Measurements from ENCODE around the gene UGP2. TPM values are rescaled to one million over a fixed set of nuclear protein-coding genes. Genes with fewer than 3 reads are reported as not detected.
A peak's percentile ranks its signal among the peaks of the same experiment; 100 is the strongest.

Gene UGP2
- total RNA-seq, 1 experiment from 2014 or later: 55.8 TPM

DNA sequence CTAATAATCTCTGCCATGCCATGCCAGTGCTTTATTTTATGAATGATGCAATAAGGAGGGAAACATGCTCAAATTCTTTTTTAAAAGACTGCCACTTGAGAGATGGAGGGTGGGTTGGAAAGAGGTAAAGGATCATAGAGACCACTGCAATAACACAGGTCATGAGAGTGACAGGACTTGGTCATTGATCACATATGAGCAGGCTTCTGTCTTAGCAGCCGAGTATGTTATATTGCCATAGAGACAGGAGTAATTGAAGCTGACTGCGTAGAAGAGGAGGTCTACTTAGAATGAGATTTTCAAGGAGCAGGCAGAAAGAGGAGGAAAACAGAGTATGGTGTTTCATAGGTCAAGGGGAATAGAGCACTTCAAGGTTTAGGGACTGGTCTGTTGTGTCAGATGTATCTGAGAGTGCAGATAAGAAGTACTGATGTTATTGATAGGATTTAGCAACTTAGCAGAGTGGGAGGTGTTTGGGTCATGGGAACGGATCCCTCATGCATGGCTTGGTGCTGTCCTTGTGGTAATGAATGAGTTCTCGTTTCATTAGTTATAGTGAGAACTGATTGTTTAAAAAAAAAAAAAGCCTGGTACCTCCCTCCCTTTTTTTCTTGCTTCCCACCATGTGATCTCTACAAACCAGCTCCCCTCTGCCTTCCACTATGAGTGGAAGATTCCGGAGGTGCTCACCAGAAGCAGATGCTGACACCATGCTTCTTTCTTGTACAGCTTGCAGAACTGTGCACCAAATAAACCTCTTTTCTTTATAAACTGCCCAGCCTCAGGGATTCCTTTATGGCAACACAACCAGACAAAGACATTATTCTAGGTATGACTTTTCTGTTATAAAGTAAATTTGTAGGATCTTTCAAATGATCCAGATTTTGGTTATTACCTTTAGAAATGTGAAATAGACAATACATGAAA lies 32.8 kb downstream of the UGP2 start:
- Histone ChIP-seq H4K20me1 (ENCODE audit: low read length) (no peaks in the 10 kb centered on the region), H3K4me2 (ENCODE audit: low read length) (no peak overlapping the region), H3K9ac (ENCODE audit: low read length) (no peak overlapping the region), H3K4me1 (ENCODE audit: insufficient read depth, low read length) (peaks cover 22% of the 10 kb centered on the region), H3K27ac (ENCODE audit: low read length) (no peak overlapping the region), H3K9me2 (replicated peaks; ENCODE audit: low read length) (no peaks in the 10 kb centered on the region), H2AFZ (ENCODE audit: low read length) (no peak overlapping the region), H3F3A (ENCODE audit: low read length, unreplicated experiment) (no peaks in the 10 kb centered on the region), H3K79me2 (ENCODE audit: low read length) (0 out of 2 replicates have a peak, but pooled peaks cover 12% of the 10 kb centered on the region), H3K9me3 (ENCODE audit: low read length) (no peaks in the 10 kb centered on the region), H3K4me3 (ENCODE audit: low read length) (no peak overlapping the region), H3K36me3 (ENCODE audit: low read depth, low read length) (peaks cover 12% of the 10 kb centered on the region), H3K27me3 (ENCODE audit: low read length) (no peaks in the 10 kb centered on the region)
- no peak for TF ChIP-seq EZH2phosphoT487 (IDR thresholded peaks at IDR 0.05; ENCODE audit: borderline replicate concordance, low read length)
- no peak for TF ChIP-seq EZH2 (IDR thresholded peaks at IDR 0.05; ENCODE audit: low read length, unreplicated experiment)
- TF ChIP-seq, protein P1, sequence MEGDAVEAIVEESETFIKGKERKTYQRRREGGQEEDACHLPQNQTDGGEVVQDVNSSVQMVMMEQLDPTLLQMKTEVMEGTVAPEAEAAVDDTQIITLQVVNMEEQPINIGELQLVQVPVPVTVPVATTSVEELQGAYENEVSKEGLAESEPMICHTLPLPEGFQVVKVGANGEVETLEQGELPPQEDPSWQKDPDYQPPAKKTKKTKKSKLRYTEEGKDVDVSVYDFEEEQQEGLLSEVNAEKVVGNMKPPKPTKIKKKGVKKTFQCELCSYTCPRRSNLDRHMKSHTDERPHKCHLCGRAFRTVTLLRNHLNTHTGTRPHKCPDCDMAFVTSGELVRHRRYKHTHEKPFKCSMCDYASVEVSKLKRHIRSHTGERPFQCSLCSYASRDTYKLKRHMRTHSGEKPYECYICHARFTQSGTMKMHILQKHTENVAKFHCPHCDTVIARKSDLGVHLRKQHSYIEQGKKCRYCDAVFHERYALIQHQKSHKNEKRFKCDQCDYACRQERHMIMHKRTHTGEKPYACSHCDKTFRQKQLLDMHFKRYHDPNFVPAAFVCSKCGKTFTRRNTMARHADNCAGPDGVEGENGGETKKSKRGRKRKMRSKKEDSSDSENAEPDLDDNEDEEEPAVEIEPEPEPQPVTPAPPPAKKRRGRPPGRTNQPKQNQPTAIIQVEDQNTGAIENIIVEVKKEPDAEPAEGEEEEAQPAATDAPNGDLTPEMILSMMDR (conservative IDR thresholded peaks at IDR 0.05; ENCODE audit: low read depth, low read length): no peak
- BruUV-seq (replicated peaks): no TSS peak
- no peak for ATAC-seq
- DNase-seq: no peak
- intact Hi-C loops (cut with micrococcal nuclease): no loop called here
- POLR2A ChIA-PET (ENCODE audit: unreplicated experiment): no interaction called here
- CTCF ChIA-PET: no interaction called here

DNA sequence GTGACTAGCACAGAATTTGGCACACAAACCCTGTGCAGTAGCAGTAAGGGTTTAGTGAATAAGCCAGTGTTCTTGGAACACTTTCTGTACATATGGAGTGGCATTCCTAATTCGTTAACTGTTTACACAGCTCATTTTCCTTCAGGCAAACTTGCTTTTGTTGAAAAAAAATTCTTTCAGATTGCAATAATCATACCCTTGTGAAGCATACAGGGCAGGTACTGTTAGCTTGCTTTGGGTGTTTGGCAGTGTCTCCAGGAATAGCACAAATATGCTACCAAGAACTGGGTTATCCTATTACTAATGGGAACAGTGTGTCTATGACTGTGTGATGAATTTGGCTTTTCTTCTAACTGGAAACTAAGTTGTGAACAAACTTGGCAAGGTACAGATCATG lies 33.4 kb downstream of the UGP2 start:
- no peaks in the 10 kb centered on the region for H3F3A ChIP-seq (ENCODE audit: low read length, unreplicated experiment)
- POLR2A ChIA-PET (ENCODE audit: unreplicated experiment): no interaction called here
- BruUV-seq (replicated peaks): no TSS peak
- no peak for TF ChIP-seq EZH2 (IDR thresholded peaks at IDR 0.05; ENCODE audit: low read length, unreplicated experiment)
- TF ChIP-seq, protein P1 (conservative IDR thresholded peaks at IDR 0.05; ENCODE audit: low read depth, low read length): no peak
- no peak for TF ChIP-seq EZH2phosphoT487 (IDR thresholded peaks at IDR 0.05; ENCODE audit: borderline replicate concordance, low read length)
- H3K27me3 ChIP-seq (ENCODE audit: low read length): no peaks in the 10 kb centered on the region
- H4K20me1 ChIP-seq (ENCODE audit: low read length): no peaks in the 10 kb centered on the region
- H3K27ac ChIP-seq (ENCODE audit: low read length): no peak overlapping the region
- H3K4me2 ChIP-seq (ENCODE audit: low read length): no peak overlapping the region
- peak; percentile 52 for DNase-seq
- ATAC-seq: peak; percentile 39; the same call in 1 of the 2 replicates
- H3K36me3 ChIP-seq (ENCODE audit: low read depth, low read length): peaks cover 12% of the 10 kb centered on the region
- H3K4me3 ChIP-seq (ENCODE audit: low read length): no peak overlapping the region
- intact Hi-C loops (cut with micrococcal nuclease): no loop called here
- CTCF ChIA-PET: no interaction called here
- no peaks in the 10 kb centered on the region for H3K9me3 ChIP-seq (ENCODE audit: low read length)
- H3K9me2 ChIP-seq (replicated peaks; ENCODE audit: low read length): no peaks in the 10 kb centered on the region
- no peak overlapping the region for H2AFZ ChIP-seq (ENCODE audit: low read length)
- no peak overlapping the region for H3K9ac ChIP-seq (ENCODE audit: low read length)
- H3K4me1 ChIP-seq (ENCODE audit: insufficient read depth, low read length): peaks cover 21% of the 10 kb centered on the region
- H3K79me2 ChIP-seq (ENCODE audit: low read length): 0 out of 2 replicates have a peak, but pooled peaks cover 12% of the 10 kb centered on the region

Measured in PC-3 (cell line).